CD4-positive, alpha-beta T cell treated with Interleukin-15 for 1 hour (primary cell): ENCODE results near the gene FAM228A.
"Not testable (repeated sequence)": the region's sequence is repeated elsewhere in the genome, so short reads cannot be mapped to it uniquely, and the experiment has no call there.

Source experiments
- DNase-seq: peaks from one replicate; pipeline ENCODE4 v3.0.0-alpha.2; 2020

Gene FAM228A

GRCh38 chr2:24174851-24175277 lies at the start of gene FAM228A:
Gene FAM228A (plus strand): TSS chr2:24175053. CDS start chr2:24175481, 428 bp downstream.
- no peak for DNase-seq

GRCh38 chr2:24125956-24126355 lies 48.9 kb upstream of the FAM228A start:
- no peak for DNase-seq

- no peak for DNase-seq
Measured at GRCh38 chr2:24132543-24132942, 42.3 kb upstream of the FAM228A start.

GRCh38 chr2:24140305-24140704 lies 34.5 kb upstream of the FAM228A start:
- DNase-seq, result not testable (repeated sequence)

GRCh38 chr2:24147364-24147763 lies 27.5 kb upstream of the FAM228A start:
- no peak for DNase-seq

GRCh38 chr2:24152413-24153197 lies 22.2 kb upstream of the FAM228A start:
- no peak for DNase-seq

- no peak for DNase-seq
Measured at GRCh38 chr2:24153478-24153877, 21.4 kb upstream of the FAM228A start.

- DNase-seq, result no peak
Measured at GRCh38 chr2:24158131-24158530, 16.7 kb upstream of the FAM228A start.

- DNase-seq, result no peak
Measured at GRCh38 chr2:24159708-24160107, 15.1 kb upstream of the FAM228A start.

- DNase-seq, result no peak
Measured at GRCh38 chr2:24160761-24161160, 14.1 kb upstream of the FAM228A start.

GRCh38 chr2:24162494-24162893 lies 12.4 kb upstream of the FAM228A start:
- DNase-seq, result no peak

GRCh38 chr2:24163186-24163585 lies 11.7 kb upstream of the FAM228A start:
- DNase-seq, result no peak

GRCh38 chr2:24163601-24164000 lies 11.3 kb upstream of the FAM228A start:
- DNase-seq, result no peak

GRCh38 chr2:24164416-24164973 lies 10.4 kb upstream of the FAM228A start:
- DNase-seq, result peak; percentile 21

GRCh38 chr2:24169023-24169422 lies 5.8 kb upstream of the FAM228A start:
- no peak for DNase-seq

- DNase-seq, result no peak
Measured at GRCh38 chr2:24175631-24176187, 856 bp downstream of the FAM228A start.

GRCh38 chr2:24176326-24176725 lies 1.5 kb downstream of the FAM228A start:
- DNase-seq, result no peak

GRCh38 chr2:24179683-24180082 lies 4.8 kb downstream of the FAM228A start:
- no peak for DNase-seq

- no peak for DNase-seq
Measured at GRCh38 chr2:24181849-24182248, 7.0 kb downstream of the FAM228A start.

- DNase-seq, result no peak
Measured at GRCh38 chr2:24182507-24182906, 7.7 kb downstream of the FAM228A start.

- DNase-seq, result no peak
Measured at GRCh38 chr2:24183366-24184069, 8.7 kb downstream of the FAM228A start.

GRCh38 chr2:24189551-24189950 lies 14.7 kb downstream of the FAM228A start:
- no peak for DNase-seq

GRCh38 chr2:24190503-24190902 lies 15.7 kb downstream of the FAM228A start:
- no peak for DNase-seq

- no peak for DNase-seq
Measured at GRCh38 chr2:24191156-24191555, 16.3 kb downstream of the FAM228A start.
